CD1c-positive myeloid dendritic cell (primary cell): Measurements from ENCODE around the gene MAJIN.

Source experiments
- DNase-seq: peaks from one replicate; pipeline ENCODE4 v3.0.0-alpha.2; 2016; ENCODE audit errors: extremely low spot score

MAJIN gene

DNA sequence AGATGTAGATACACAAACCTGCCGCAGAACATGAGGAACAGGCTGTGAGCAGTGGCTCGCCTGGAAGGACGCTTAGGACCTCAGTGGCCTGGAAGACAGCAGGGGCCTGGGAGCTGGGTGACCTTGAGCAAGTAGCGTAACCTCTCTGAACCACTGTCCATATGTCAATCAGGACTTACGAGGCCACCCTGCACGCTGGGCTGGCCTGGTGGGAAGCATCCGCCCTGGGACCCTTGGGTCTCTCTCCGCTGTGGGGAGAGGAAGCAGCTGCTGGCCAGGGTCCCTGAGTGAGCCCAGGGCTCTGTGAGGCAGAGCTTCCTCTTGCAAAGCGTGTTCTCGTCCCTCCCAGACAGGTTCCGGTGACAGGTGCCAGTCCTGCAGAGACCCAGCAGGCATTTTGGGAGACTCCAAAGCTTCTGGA, 79.5 kb downstream of the MAJIN start:
- DNase-seq = no peak

DNA sequence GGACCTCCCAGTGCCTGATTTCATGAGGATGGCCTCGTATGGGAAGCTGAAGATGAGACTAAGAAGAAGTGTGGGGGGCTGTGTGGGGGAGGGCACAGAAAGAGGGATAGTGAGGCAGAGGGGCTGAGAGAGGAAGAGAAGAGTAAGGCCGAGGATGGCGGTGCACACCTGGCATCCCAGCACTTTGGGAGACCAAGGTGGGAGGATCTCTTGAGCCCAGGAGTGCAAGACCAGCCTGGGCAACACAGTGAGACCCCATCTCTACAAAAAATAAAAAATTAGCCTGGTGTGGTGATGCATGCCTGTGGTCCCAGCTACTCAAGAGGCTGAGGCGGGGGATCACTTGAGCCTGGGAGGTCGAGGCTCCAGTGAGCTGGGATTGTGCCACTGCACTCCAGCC, 80.0 kb downstream of the MAJIN start:
- no peak for DNase-seq

DNA sequence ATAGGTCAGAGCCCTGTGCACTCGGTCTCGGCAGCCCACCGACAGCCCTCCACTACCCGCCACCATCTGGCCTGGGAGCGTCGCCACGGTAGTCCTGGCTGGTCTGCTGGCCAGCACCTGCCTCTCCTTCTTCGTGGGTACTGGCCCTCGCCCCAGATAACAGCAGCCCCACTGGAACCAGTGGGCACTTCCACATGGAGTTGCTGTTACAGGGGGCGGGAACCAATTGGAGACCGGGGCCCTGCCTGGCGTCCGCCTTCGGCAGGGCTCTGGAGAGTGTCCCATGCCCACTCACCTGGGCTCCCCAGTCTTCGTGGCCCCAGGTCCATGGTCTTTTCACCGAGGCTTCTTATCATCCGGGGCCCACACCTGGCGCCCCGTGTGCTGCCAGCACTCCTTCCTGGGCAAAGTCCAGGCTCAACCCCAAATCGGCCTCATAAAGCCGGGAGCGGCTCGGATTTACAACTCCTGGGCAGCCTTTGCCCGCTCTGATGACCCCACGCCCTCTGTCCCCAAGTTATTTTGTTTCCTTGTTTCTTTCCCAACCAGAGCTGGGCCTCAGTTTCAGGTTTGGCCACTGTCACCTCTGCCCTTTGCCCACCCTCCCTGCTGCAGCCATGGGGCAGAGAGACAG, 80.6 kb downstream of the MAJIN start:
- DNase-seq = no peak

DNA sequence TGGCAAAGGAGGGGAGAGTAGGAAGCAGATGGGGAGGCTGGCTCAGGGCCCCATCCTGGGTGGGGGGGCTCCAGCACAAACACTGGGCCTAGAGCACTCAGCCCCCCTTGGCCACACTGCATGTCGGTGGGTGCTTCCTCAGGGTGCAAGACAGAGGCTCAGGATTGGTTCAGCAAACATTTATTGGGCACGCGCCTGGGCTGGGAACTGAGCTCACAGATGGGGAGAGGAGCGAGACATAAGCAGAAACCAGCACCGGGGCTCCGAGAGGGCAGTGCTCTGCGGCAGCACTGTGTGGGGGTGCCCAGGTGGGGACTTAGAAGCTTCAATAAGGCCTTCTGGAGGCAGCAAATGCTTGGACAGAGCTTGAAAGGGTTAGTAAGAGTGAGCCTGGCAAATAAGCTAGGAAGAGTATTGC, 81.4 kb downstream of the MAJIN start:
- no peak for DNase-seq

DNA sequence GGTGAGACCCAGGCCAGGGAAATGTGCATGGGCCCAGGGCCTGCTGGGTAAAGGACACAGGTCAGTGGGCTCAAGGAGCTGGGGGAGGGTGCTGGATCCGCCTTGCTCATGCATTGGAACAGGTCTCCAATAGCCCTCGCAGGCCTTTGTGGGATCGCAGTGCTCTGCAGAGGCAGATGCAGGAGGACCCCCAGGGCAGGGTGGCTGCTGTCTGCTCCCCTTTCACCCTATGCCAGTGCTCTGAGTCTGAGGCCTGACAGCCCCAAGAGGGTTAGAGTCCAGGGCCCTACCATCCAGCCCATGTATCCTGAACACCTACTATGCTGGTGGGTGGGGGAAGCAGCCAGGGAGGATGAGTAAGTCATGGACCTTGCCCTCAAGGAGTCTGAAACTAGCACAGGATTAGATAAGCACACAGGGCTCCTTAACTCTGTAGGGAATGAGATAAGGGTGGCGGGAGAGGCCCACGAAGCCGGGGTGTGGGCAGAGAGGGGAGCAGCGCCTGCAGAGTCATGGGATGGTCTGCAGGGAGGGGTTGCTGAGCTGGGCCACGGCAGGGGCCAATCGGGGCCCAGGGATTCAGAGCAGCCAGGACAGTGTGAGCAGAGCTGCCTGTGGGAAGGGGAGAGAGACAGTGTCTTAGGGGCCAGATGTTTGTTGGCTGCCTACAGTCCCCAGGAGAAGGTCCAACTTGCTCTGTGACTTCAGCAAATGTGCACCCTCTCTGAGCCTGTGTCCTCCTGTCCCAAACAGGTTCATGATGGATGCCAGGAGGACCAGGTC, 83.0 kb downstream of the MAJIN start:
- no peak for DNase-seq

DNA sequence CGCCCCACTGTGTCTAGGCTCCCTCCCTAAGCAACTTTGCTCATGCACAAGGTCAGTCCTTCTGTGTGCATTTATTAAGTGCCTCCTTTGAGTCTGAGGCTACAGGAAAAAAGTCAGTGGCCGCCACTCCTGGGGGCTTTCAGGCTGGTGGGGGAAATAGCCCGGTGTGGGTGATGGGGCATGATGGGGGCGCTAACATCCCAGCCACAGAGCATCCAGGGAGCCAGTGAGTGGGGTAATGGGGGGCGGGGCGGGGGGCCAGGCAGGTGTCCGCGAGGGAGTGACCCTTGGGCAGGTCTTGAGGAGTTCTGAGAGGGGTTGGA, 83.5 kb downstream of the MAJIN start:
- DNase-seq = no peak
